A673 (cell line): ENCODE data around the gene DDAH1. TPM values are rescaled to one million over a fixed set of nuclear protein-coding genes. Genes with fewer than 3 reads are reported as not detected.

Source experiments
- BruUV-seq: library from RNA; stranded (reverse); fragments of 400-500 nt; replicated peaks from 2 replicates; lab custom pipeline; 2021; lab: Mats Ljungman, UMichigan
- CTCF ChIA-PET: fragments of 300-600 bp; sonication (Branson Sonifier 250); formaldehyde crosslinking; loops from one replicate; lab custom pipeline; 2022; ENCODE audit warnings: antibody characterized with exemption; lab: Charles Lee
- POLR2A ChIA-PET: fragments of 300-600 bp; sonication (Branson Sonifier 250); formaldehyde crosslinking; loops from one replicate; lab custom pipeline; 2022; ENCODE audit warnings: antibody characterized with exemption; ENCODE audit not compliant: low non-redundant PET; lab: Charles Lee
- DNase-seq: peaks from one replicate; pipeline ENCODE4 v3.0.0-alpha.2; 2015; ENCODE audit warnings: low spot score
- H3K27ac ChIP-seq: fragments of 200-600 bp; sonication (generic); 2 replicates; pipeline ENCODE4 v1.5.1; 2016; ENCODE audit warnings: mixed run types, low read depth, mild to moderate bottlenecking, mixed read lengths, antibody characterized with exemption, low read length; ENCODE audit not compliant: poor library complexity, severe bottlenecking
- H3K27me3 ChIP-seq: fragments of 200-600 bp; sonication (generic); replicated peaks from 2 replicates; pipeline ENCODE4 v1.6.1; 2017; ENCODE audit warnings: mixed run types, low read depth, mild to moderate bottlenecking, mixed read lengths, antibody characterized with exemption, low read length; ENCODE audit not compliant: insufficient read depth, poor library complexity
- H3K36me3 ChIP-seq: fragments of 200-600 bp; sonication (generic); 2 replicates; pipeline ENCODE4 v1.6.1; 2016; ENCODE audit warnings: mixed run types, mild to moderate bottlenecking, mixed read lengths, antibody characterized with exemption, low read length; ENCODE audit not compliant: insufficient read depth, poor library complexity, severe bottlenecking
- H3K4me1 ChIP-seq: fragments of 200-600 bp; sonication (generic); 2 replicates; pipeline ENCODE4 v1.6.1; 2017; ENCODE audit warnings: mixed run types, mild to moderate bottlenecking, mixed read lengths, antibody characterized with exemption, low read length; ENCODE audit not compliant: insufficient read depth, poor library complexity, severe bottlenecking
- H3K4me3 ChIP-seq: fragments of 200-600 bp; sonication (generic); 2 replicates; pipeline ENCODE4 v1.5.1; 2016; ENCODE audit warnings: low read depth, mixed run types, mild to moderate bottlenecking, mixed read lengths, low read length; ENCODE audit not compliant: poor library complexity, severe bottlenecking
- H3K9me3 ChIP-seq: fragments of 200-600 bp; sonication (generic); 2 replicates; pipeline ENCODE4 v1.6.1; 2016; ENCODE audit warnings: mixed run types, low read depth, mild to moderate bottlenecking, mixed read lengths, antibody characterized with exemption, low read length; ENCODE audit not compliant: poor library complexity, severe bottlenecking
- EZH2 ChIP-seq: fragments of 200-600 bp; sonication (generic); IDR thresholded peaks from 2 replicates; pipeline ENCODE4 v1.6.1; 2017; ENCODE audit warnings: borderline replicate concordance, low read depth, mild to moderate bottlenecking, mixed read lengths, antibody characterized with exemption, low read length; ENCODE audit not compliant: poor library complexity, severe bottlenecking
- intact Hi-C: fragments of 100-400 bp; cut with micrococcal nuclease; formaldehyde crosslinking; loops from one replicate; pipeline ENCODE4 v1.10.0; 2022; ENCODE audit not compliant: unreplicated experiment
- total RNA-seq: library from RNA; stranded (reverse); gene quantifications from 2 replicates; pipeline ENCODE4 v1.2.3, GENCODE V29; 2021
- TF ChIP-seq, protein P1 (sequence below): fragments of 300-800, 200-600 bp; sonication (generic); conservative IDR thresholded peaks from 2 replicates; pipeline ENCODE4 v1.5.1; 2017; ENCODE audit warnings: low read depth, mild to moderate bottlenecking, antibody characterized with exemption, low read length, moderate library complexity, mixed read lengths

The DDAH1 gene
- total RNA-seq, 1 experiment from 2014 or later, result 32.5 TPM

DNA sequence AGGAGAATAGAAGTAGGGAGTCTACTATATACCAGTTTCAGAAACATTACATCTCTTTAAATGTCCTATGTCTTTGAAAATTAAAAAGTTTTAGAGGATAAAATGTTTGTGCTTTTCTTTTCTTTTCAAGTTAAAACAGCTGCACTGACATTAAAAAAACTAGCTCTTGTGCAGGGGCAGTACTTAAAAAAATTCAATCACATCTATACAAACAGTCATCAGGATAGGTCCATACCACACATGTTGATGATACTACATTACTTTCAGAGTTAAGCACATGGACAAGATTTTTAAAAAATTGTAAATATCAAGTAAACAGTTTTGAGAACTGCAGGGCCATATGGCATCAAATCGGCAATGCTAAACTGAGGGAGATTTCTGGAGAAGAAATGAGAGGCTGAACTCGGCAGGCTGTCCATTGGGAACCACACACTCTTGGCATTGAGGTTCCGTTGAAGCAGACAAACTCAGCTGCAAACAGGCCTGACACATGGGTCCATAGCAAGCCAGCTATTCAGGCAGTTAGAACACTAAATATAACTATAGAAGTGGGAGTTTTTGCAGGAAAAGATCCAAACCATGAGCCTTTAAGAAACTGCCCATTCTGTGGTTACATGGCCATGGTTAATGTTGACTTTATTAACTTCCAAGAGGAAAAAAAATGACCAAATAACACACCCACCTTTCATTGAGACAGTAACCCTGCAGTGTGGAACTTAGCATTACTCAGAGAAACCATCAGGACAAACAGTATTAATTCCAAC, 104.0 kb downstream of the DDAH1 start:
- ChIA-PET POLR2A (interaction anchor here (0.5 to 0.7 kb wide), 2 partner anchors 17 to 443 kb away, joined by 3 to 5 read pairs; no protein-coding TSS in a partner anchor), CTCF (no interaction called here)
- Histone ChIP-seq H3K9me3 (no peaks in the 10 kb centered on the region), H3K27me3 (no peaks in the 10 kb centered on the region), H3K4me3 (no peak overlapping the region), H3K4me1 (peaks cover 83% of the 10 kb centered on the region), H3K27ac (peak overlapping the region; percentile 22), H3K36me3 (no peaks in the 10 kb centered on the region)
- no TSS peak for BruUV-seq
- intact Hi-C loops, result no loop called here
- DNase-seq, result no peak
- no peak for TF ChIP-seq EZH2
- TF ChIP-seq, protein P1, sequence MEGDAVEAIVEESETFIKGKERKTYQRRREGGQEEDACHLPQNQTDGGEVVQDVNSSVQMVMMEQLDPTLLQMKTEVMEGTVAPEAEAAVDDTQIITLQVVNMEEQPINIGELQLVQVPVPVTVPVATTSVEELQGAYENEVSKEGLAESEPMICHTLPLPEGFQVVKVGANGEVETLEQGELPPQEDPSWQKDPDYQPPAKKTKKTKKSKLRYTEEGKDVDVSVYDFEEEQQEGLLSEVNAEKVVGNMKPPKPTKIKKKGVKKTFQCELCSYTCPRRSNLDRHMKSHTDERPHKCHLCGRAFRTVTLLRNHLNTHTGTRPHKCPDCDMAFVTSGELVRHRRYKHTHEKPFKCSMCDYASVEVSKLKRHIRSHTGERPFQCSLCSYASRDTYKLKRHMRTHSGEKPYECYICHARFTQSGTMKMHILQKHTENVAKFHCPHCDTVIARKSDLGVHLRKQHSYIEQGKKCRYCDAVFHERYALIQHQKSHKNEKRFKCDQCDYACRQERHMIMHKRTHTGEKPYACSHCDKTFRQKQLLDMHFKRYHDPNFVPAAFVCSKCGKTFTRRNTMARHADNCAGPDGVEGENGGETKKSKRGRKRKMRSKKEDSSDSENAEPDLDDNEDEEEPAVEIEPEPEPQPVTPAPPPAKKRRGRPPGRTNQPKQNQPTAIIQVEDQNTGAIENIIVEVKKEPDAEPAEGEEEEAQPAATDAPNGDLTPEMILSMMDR, result no peak

DNA sequence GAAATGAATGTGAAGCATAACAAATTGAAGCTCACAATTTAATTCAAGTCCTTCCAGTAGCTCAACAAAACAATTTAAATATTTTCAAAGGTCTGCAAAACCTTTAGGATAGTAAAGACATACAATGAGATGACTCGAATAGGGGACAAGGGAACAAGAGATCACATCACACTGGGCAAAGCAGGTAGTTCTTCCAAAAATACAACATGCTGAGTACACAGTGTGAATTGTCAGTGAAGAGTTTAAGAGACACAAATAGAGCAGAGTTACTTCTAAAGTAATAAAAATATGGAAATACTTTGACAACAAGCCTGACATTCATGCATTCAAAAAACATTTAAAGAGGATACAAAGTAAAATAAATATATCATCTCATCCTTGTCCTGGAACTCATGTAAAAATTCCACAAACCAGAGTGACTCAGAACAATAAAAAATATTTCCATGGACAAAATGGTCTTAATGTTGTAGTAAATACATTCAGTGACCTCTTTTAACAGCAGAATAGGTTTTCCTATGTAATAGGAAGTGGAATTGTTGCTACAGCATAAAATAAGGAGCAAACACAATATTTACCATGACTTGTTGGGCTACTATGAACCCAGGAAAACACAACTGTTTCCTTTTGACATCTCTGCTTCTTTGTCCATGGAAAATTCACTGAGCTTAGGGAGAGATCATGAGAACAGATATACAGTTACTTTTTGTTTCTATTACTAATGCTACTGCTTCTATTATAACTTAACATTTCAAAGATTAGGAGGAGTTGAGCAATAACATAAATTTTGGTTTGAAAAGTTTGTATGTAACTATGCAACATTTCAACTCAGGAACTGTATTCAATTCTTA, 104.9 kb downstream of the DDAH1 start:
- ChIA-PET CTCF (no interaction called here), POLR2A (interaction anchor here (0.7 kb wide), 1 partner anchor 16 kb away, joined by 3 read pairs; no protein-coding TSS in a partner anchor)
- Histone ChIP-seq H3K9me3 (no peaks in the 10 kb centered on the region), H3K36me3 (no peaks in the 10 kb centered on the region), H3K27me3 (no peaks in the 10 kb centered on the region), H3K4me3 (no peak overlapping the region), H3K4me1 (peaks cover 83% of the 10 kb centered on the region), H3K27ac (peak overlapping the region; percentile 22)
- DNase-seq, result no peak
- BruUV-seq, result no TSS peak
- TF ChIP-seq EZH2, result no peak
- TF ChIP-seq, protein P1, result no peak
- intact Hi-C loops, result no loop called here

DNA sequence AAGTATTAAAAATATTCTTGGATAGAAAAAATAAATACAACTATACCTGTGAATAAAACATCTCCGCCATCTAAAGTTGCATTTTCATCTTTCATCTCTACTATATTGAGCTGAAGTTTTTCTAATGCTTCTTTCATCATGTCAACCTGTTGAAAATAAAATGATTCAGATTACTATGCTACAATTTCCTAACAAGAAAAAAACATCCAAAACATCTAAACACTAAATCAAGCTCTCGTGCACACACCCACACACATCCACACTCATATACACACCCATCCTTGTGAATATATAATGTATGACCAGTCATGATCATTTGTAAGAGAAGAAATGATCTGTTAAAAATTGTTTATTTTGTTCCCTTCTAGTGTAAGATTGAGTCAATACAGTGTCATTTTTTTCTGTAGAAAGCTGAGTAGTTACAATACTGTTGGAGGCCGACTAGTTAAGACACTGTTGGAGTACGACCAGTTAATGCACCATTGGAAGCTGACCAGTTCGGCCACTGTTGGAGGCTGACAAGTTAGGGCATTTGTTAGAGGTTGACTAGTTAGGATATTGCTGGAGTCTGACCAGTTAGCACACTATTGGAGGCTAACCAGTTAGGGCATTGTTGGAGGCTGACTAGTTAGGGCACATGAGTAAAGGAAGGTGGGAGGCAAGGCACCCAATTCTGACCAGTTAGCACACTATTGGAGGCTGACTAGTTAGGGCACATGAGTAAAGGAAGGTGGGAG, 106.1 kb downstream of the DDAH1 start:
- Histone ChIP-seq H3K4me1 (peaks cover 90% of the 10 kb centered on the region), H3K36me3 (no peaks in the 10 kb centered on the region), H3K9me3 (no peaks in the 10 kb centered on the region), H3K4me3 (no peak overlapping the region), H3K27ac (peak overlapping the region; percentile 37), H3K27me3 (no peaks in the 10 kb centered on the region)
- POLR2A ChIA-PET, result no interaction called here
- intact Hi-C loops, result no loop called here
- no peak for DNase-seq
- no peak for TF ChIP-seq EZH2
- TF ChIP-seq, protein P1, result no peak
- CTCF ChIA-PET, result no interaction called here
- BruUV-seq, result no TSS peak
